ENCODE measurements around the gene ASB17. TPM values are rescaled to one million over a fixed set of nuclear protein-coding genes. Genes with fewer than 3 reads are reported as not detected.
"Not testable (repeated sequence)": the region's sequence is repeated elsewhere in the genome, so short reads cannot be mapped to it uniquely, and the experiment has no call there.

Gene ASB17
- total RNA-seq = not detected

- no peak within 1 kb of the TSS for H3K4me3 Mint-ChIP-seq
- H3K9me3 Mint-ChIP-seq = peaks cover 5% of the 10 kb centered on the region
- H3K27ac Mint-ChIP-seq = no peak within 1 kb of the TSS
- ATAC-seq (replicated peaks) = no peak
- H3K27me3 Mint-ChIP-seq = peaks cover 16% of the 10 kb centered on the region
- no peaks in the 10 kb centered on the region for H3K36me3 Mint-ChIP-seq (ENCODE audit: low read depth)
- no peaks in the 10 kb centered on the region for H3K4me1 Mint-ChIP-seq
Measured at GRCh38 chr1:75932304-75932703, at the start of gene ASB17. Gene ASB17 (minus strand): TSS chr1:75932404. CDS start chr1:75932291, 113 bp downstream.

- no peak for ATAC-seq (replicated peaks)
- H3K36me3 Mint-ChIP-seq (ENCODE audit: low read depth) = no peaks in the 10 kb centered on the region
- no peak overlapping the region for H3K27ac Mint-ChIP-seq
- no peak overlapping the region for H3K4me3 Mint-ChIP-seq
- H3K27me3 Mint-ChIP-seq = peaks cover 10% of the 10 kb centered on the region
- H3K9me3 Mint-ChIP-seq = peaks cover 11% of the 10 kb centered on the region
- H3K4me1 Mint-ChIP-seq = no peaks in the 10 kb centered on the region
Measured at GRCh38 chr1:75980972-75981897, 49.0 kb upstream of the ASB17 start.

- Mint-ChIP-seq H3K27me3 (peaks cover 3% of the 10 kb centered on the region), H3K27ac (no peak overlapping the region), H3K4me1 (no peaks in the 10 kb centered on the region), H3K36me3 (ENCODE audit: low read depth) (no peaks in the 10 kb centered on the region), H3K4me3 (no peak overlapping the region), H3K9me3 (no peaks in the 10 kb centered on the region)
- ATAC-seq (replicated peaks) = no peak
Measured at GRCh38 chr1:75970631-75971030, 38.4 kb upstream of the ASB17 start.

GRCh38 chr1:75969550-75969949, 37.3 kb upstream of the ASB17 start:
- Mint-ChIP-seq H3K27ac (no peak overlapping the region), H3K4me3 (no peak overlapping the region), H3K27me3 (peaks cover 3% of the 10 kb centered on the region), H3K36me3 (ENCODE audit: low read depth) (no peaks in the 10 kb centered on the region), H3K4me1 (no peaks in the 10 kb centered on the region), H3K9me3 (no peaks in the 10 kb centered on the region)
- no peak for ATAC-seq (replicated peaks)

- H3K27me3 Mint-ChIP-seq = peaks cover 4% of the 10 kb centered on the region
- H3K4me1 Mint-ChIP-seq = no peaks in the 10 kb centered on the region
- ATAC-seq (replicated peaks) = no peak
- no peaks in the 10 kb centered on the region for H3K9me3 Mint-ChIP-seq
- no peaks in the 10 kb centered on the region for H3K36me3 Mint-ChIP-seq (ENCODE audit: low read depth)
- H3K27ac Mint-ChIP-seq = no peak overlapping the region
- no peak overlapping the region for H3K4me3 Mint-ChIP-seq
Measured at GRCh38 chr1:75967719-75968118, 35.5 kb upstream of the ASB17 start.

GRCh38 chr1:75964760-75965408, 32.7 kb upstream of the ASB17 start:
- Mint-ChIP-seq H3K4me3 (no peak overlapping the region), H3K27me3 (peaks cover 6% of the 10 kb centered on the region)

GRCh38 chr1:75964110-75964759, 32.0 kb upstream of the ASB17 start:
- not testable (repeated sequence) for H3K4me1 Mint-ChIP-seq; H3K4me3 Mint-ChIP-seq; H3K27ac Mint-ChIP-seq; ATAC-seq (replicated peaks); H3K9me3 Mint-ChIP-seq; H3K27me3 Mint-ChIP-seq; H3K36me3 Mint-ChIP-seq (ENCODE audit: low read depth)

More at GRCh38 chr1:75964760-75965408, 32.7 kb upstream of the ASB17 start:
- no peak for ATAC-seq (replicated peaks)
- no peaks in the 10 kb centered on the region for H3K4me1 Mint-ChIP-seq
- no peaks in the 10 kb centered on the region for H3K36me3 Mint-ChIP-seq (ENCODE audit: low read depth)
- no peak overlapping the region for H3K27ac Mint-ChIP-seq
- H3K9me3 Mint-ChIP-seq = no peaks in the 10 kb centered on the region

- H3K36me3 Mint-ChIP-seq (ENCODE audit: low read depth) = no peaks in the 10 kb centered on the region
- ATAC-seq (replicated peaks) = no peak
- peaks cover 2% of the 10 kb centered on the region for H3K27me3 Mint-ChIP-seq
- no peaks in the 10 kb centered on the region for H3K4me1 Mint-ChIP-seq
- no peak overlapping the region for H3K4me3 Mint-ChIP-seq
- no peak overlapping the region for H3K27ac Mint-ChIP-seq
- no peaks in the 10 kb centered on the region for H3K9me3 Mint-ChIP-seq
Measured at GRCh38 chr1:75954586-75954985, 22.4 kb upstream of the ASB17 start.

- no peak for ATAC-seq (replicated peaks)
- no peaks in the 10 kb centered on the region for H3K9me3 Mint-ChIP-seq
- no peak overlapping the region for H3K4me3 Mint-ChIP-seq
- H3K27me3 Mint-ChIP-seq = peaks cover 2% of the 10 kb centered on the region
- H3K27ac Mint-ChIP-seq = no peak overlapping the region
- no peaks in the 10 kb centered on the region for H3K36me3 Mint-ChIP-seq (ENCODE audit: low read depth)
- no peaks in the 10 kb centered on the region for H3K4me1 Mint-ChIP-seq
Measured at GRCh38 chr1:75953461-75953860, 21.3 kb upstream of the ASB17 start.

- no peak for ATAC-seq (replicated peaks)
- peaks cover 2% of the 10 kb centered on the region for H3K27me3 Mint-ChIP-seq
- no peaks in the 10 kb centered on the region for H3K36me3 Mint-ChIP-seq (ENCODE audit: low read depth)
- H3K27ac Mint-ChIP-seq = no peak overlapping the region
- no peak overlapping the region for H3K4me3 Mint-ChIP-seq
- H3K9me3 Mint-ChIP-seq = no peaks in the 10 kb centered on the region
- no peaks in the 10 kb centered on the region for H3K4me1 Mint-ChIP-seq
Measured at GRCh38 chr1:75952016-75952415, 19.8 kb upstream of the ASB17 start.

GRCh38 chr1:75950176-75950575, 18.0 kb upstream of the ASB17 start:
- peaks cover 2% of the 10 kb centered on the region for H3K27me3 Mint-ChIP-seq
- no peaks in the 10 kb centered on the region for H3K36me3 Mint-ChIP-seq (ENCODE audit: low read depth)
- H3K27ac Mint-ChIP-seq = no peak overlapping the region
- H3K4me1 Mint-ChIP-seq = no peaks in the 10 kb centered on the region
- H3K4me3 Mint-ChIP-seq = no peak overlapping the region
- peaks cover 5% of the 10 kb centered on the region for H3K9me3 Mint-ChIP-seq
- ATAC-seq (replicated peaks) = no peak

- ATAC-seq (replicated peaks); H3K9me3 Mint-ChIP-seq; H3K4me3 Mint-ChIP-seq; H3K4me1 Mint-ChIP-seq; H3K27ac Mint-ChIP-seq; H3K27me3 Mint-ChIP-seq; H3K36me3 Mint-ChIP-seq (ENCODE audit: low read depth): not testable (repeated sequence)
Measured at GRCh38 chr1:75943037-75943436, 10.8 kb upstream of the ASB17 start.

- no peaks in the 10 kb centered on the region for H3K9me3 Mint-ChIP-seq
- no peaks in the 10 kb centered on the region for H3K27me3 Mint-ChIP-seq
- H3K27ac Mint-ChIP-seq = no peak overlapping the region
- H3K4me1 Mint-ChIP-seq = no peaks in the 10 kb centered on the region
- no peaks in the 10 kb centered on the region for H3K36me3 Mint-ChIP-seq (ENCODE audit: low read depth)
- H3K4me3 Mint-ChIP-seq = no peak overlapping the region
- ATAC-seq (replicated peaks) = no peak
Measured at GRCh38 chr1:75937034-75937433, 4.8 kb upstream of the ASB17 start.

GRCh38 chr1:75922698-75923097, 9.5 kb downstream of the ASB17 start:
- no peaks in the 10 kb centered on the region for H3K9me3 Mint-ChIP-seq
- no peak overlapping the region for H3K27ac Mint-ChIP-seq
- ATAC-seq (replicated peaks) = no peak
- H3K36me3 Mint-ChIP-seq (ENCODE audit: low read depth) = no peaks in the 10 kb centered on the region
- H3K4me1 Mint-ChIP-seq = no peaks in the 10 kb centered on the region
- H3K27me3 Mint-ChIP-seq = peaks cover 11% of the 10 kb centered on the region
- no peak overlapping the region for H3K4me3 Mint-ChIP-seq

GRCh38 chr1:75916834-75917233, 15.4 kb downstream of the ASB17 start:
- no peak overlapping the region for H3K27ac Mint-ChIP-seq

More at GRCh38 chr1:75916834-75917233, 15.4 kb downstream of the ASB17 start:
- no peak for ATAC-seq (replicated peaks)
- Mint-ChIP-seq H3K4me1 (no peaks in the 10 kb centered on the region), H3K36me3 (ENCODE audit: low read depth) (no peaks in the 10 kb centered on the region), H3K9me3 (no peaks in the 10 kb centered on the region), H3K27me3 (peaks cover 4% of the 10 kb centered on the region), H3K4me3 (no peak overlapping the region)
